Suprapubic skin (tissue), 3 donors: ENCODE results near the gene TRIM50.
"Not testable (repeated sequence)": the region's sequence is repeated elsewhere in the genome, so short reads cannot be mapped to it uniquely, and the experiment has no call there.

Experiments used
- CTCF ChIP-seq, 2 donors: fragments of 200-600 bp in 1 of 2; fragments of 450-650 bp in 1 of 2; sonication (generic) in 1 of 2; IDR thresholded peaks; one replicate each; pipeline ENCODE4 v1.5.1; 2016 to 2019; ENCODE audit warnings: antibody characterized with exemption in 2 of 2, mild to moderate bottlenecking in 1 of 2, moderate library complexity in 1 of 2
- POLR2AphosphoS5 ChIP-seq, 3 donors: sonication (generic); formaldehyde crosslinking; IDR thresholded peaks; one replicate each; pipeline ENCODE4 v1.6.1; 2017; ENCODE audit warnings: antibody characterized with exemption in 3 of 3

DNA sequence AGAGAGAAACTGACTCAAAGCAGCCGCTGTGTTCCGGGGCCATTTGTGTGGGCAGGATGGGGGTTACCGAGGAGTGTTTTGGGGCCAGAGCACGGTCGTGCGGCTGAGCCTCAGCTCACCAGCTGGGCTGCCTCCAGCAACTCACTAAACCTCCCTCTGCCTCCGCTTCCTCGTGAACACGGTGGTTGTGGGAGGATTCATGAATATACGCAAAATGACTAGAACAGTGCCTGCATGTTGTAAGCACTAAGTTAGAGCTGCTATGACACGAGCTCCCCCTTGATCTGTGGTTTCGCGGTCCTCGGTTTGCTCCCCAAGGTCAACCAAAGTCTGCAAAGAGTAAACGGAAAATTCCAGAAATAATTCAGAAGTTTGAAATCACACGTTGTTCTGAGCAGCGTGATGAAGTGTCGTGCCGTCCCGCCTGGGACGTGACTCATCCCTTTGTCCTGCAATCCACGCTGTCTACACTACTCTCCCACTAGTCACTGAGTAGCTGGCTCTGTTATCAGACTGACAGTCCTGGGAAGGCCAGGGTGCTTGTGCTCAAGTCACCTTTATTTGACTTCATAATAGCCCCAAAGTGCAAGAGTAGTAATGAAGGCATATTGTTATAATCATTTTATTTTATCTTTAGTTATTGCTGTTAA lies 61.0 kb downstream of the TRIM50 start:
- not testable (repeated sequence) for TF ChIP-seq POLR2AphosphoS5, CTCF (IDR thresholded peaks at IDR 0.05)
